SH-SY5Y (cell line): ENCODE data around the gene CLASP1.

Source experiments
- GATA2 ChIP-seq: IDR thresholded peaks from 2 replicates; pipeline ENCODE4 v1.6.1; 2011; ENCODE audit warnings: mild to moderate bottlenecking, low read depth, low read length
- GATA3 ChIP-seq: IDR thresholded peaks from 2 replicates; pipeline ENCODE4 v1.6.1; 2011; ENCODE audit warnings: low read depth, mild to moderate bottlenecking, low read length, moderate library complexity

The CLASP1 gene

GRCh38 chr2:121400201-121400600 lies 249.1 kb downstream of the CLASP1 start:
- no peak for TF ChIP-seq GATA2
- no peak for TF ChIP-seq GATA3

GRCh38 chr2:121398853-121399252 lies 250.4 kb downstream of the CLASP1 start:
- no peak for TF ChIP-seq GATA2
- TF ChIP-seq GATA3: no peak

DNA sequence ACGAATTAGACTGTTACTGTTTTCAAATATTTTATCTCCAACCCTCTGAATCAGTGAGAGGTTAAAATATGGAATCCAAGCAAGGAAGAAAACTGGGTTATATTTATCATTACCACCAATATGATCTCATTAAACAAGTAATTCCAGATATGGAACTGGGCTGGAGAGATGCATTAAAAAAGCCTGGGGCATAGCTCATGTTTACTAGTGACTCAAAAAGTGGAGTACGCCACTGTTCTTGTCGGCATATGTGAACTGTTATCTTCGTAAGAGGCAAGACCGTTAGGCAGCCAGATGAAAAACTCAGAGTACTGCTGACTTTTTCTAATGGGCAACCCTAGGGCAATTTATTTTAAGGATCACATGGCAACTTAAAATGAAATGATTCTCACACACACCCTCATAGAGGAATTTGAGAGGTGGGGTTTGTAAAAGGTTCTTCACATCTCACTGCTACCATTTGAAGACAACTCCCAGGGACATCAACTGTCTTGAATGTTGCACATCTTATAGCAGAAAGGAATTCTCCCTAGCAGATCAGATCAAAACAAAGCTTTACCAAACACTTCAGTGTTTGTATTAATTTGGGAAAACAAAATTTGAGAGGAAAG lies 259.1 kb downstream of the CLASP1 start:
- TF ChIP-seq GATA3 (0 out of 2 replicates have a peak, but pooled peaks have one; percentile 14), GATA2 (peak; percentile 42; the same call in 1 of the 2 replicates)

DNA sequence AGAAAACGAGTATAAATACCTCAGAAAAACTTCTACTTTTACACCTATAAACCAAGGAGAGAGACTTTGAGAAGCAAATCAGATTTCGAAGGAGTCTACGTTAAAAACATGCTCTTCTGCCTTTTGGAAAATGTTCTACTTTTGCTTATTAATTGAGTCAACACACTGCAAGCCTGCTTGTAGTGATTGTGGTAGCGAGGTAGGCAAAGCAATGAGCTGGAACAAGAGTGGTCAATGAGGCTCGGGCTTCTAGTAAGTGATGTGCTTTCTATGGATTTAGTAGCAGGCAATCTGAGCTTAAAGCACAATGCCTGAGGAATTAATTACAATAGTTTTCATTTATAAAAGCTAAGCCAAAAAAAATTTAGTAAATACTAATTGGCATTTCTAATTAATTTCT lies 260.9 kb downstream of the CLASP1 start:
- TF ChIP-seq GATA2 (no peak), GATA3 (no peak)

DNA sequence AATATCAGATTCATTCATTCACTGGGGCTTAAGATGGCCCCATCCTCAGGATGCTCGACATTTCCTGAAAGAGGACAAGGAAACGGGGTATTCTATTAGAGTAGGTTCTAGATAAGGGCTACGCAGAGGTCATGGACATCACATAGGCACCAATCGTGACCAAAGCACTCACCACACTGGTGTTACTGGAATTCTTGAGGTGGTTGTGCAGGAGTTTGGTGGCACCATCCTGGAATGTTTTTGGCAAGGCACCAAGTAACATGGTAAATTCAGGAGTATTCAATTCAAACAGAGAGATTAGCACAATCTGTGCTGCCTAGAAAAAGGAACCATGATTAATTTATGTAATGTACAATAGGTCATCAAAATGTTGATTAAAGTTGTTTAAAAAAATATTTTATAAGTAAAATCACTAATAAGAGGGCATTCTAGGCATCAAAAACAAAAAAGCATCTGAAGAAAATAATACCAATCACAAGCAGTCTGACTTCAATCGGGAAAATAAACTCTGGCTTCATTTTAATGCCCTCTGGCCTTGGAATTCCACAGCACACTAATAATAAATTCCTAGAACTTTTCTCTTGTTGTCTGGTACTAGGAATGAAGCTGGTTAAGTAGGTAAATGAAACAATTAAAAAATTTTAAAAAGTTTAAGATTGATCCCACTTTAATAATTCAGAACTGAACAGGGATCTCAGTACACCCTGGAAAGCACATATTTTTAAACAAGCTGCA lies 261.5 kb downstream of the CLASP1 start:
- TF ChIP-seq GATA3 (no peak), GATA2 (no peak)

- TF ChIP-seq GATA2 (no peak), GATA3 (no peak)
These were observed 262.6 kb downstream of the CLASP1 start for GRCh38 chr2:121386707-121387106.

DNA sequence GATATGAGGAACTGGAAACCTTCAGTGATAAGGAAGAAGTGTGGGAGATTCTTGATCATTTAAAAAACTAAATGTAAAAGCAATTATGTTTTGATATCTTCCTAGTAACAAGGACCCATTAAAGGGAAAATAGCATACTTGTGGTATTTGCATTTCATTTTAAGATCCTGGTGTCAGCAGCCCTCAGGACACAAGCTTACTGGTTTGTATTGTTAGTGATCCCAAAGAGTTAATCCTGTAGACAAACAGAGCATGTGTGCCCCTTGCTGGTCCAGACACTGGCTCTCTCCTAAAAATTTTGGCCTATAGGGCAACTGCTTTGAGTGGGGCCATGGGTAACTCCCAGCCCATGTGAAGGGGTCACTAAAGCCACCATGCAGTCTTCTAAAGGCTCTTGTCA lies 263.2 kb downstream of the CLASP1 start:
- TF ChIP-seq GATA3 (no peak), GATA2 (no peak)

- TF ChIP-seq GATA3: no peak
- TF ChIP-seq GATA2: no peak
These were observed 266.5 kb downstream of the CLASP1 start for GRCh38 chr2:121382744-121383143.

DNA sequence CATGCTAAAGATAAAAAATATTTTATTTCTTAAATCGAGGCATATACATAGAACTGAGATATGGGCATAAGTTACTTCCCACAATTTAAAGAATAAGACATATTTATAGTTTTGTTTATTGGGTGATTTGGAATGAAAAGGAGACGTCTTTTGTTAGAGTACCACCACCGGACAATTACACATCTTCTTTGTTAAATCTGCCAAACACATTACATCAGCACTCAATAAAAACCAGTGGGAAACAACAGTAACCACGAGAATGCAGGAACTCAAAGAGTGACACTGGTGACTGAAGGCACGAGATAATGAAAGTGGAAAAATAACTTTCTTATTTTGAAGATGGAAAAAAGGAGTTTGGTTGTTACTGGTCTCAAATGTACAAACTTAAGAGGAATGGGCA lies 271.6 kb downstream of the CLASP1 start:
- TF ChIP-seq GATA2: no peak
- no peak for TF ChIP-seq GATA3

- TF ChIP-seq GATA3 (no peak), GATA2 (no peak)
These were observed 272.6 kb downstream of the CLASP1 start for GRCh38 chr2:121376535-121377250.

- TF ChIP-seq GATA2 (no peak), GATA3 (no peak)
These were observed 273.6 kb downstream of the CLASP1 start for GRCh38 chr2:121375621-121376159.

DNA sequence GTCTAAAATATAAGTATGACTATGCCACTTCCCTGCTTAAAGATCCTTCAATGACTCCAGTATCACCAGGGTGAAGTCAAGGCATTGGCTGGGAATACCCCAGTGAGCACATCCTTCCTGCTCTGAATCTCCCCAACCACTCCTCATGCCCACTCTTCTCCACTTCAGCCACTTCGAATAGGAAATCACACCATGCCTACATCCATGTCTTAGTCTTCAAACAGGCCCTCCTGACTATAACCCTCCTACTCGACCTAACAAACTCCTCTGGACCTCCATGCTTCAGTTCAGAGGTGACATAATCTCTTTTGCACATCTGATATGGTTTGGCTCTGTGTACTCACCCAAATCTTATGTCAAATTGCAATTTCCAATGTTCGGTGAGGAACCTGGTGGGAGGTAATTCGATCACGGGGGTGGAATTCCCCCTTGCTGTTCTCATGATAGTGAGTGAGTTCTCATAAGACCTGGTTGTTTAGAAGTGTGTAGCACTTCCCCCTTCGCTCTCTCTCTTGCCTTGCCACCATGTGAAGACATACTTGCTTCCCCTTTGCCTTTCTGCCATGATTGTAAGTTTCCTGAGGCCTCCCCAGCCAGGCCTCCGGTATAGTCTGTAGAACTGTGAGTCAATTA lies 276.4 kb downstream of the CLASP1 start:
- TF ChIP-seq GATA2: no peak
- TF ChIP-seq GATA3: no peak

DNA sequence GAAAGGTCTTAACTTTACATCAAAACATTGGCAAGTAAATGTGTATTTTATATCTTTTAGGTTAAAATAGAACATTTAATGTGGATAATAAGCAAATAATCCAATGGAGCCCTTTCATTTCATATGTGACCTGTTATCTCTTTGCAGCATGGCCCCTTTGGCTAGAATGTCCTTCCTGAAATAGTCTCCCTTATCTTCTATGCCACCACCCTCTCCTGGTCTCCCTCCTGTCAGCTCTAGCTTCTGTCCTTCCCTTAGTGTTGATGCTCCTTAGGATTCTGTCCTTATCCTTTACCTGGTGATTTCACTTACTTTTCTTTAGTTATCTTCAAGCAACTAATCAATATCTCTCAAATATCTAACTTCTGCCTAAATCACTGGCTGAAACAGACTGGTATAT lies 277.2 kb downstream of the CLASP1 start:
- TF ChIP-seq GATA3: no peak
- no peak for TF ChIP-seq GATA2

- TF ChIP-seq GATA2 (no peak), GATA3 (peak; percentile 34; the same call in 1 of the 2 replicates)
These were observed 280.4 kb downstream of the CLASP1 start for GRCh38 chr2:121368836-121369235.

GRCh38 chr2:121368155-121368554 lies 281.1 kb downstream of the CLASP1 start:
- TF ChIP-seq GATA3 (no peak), GATA2 (no peak)
